Medulla oblongata (tissue), 1 donor: ENCODE measurements around the gene OR2AT4.
A peak's percentile ranks its signal among the peaks of the same experiment; 100 is the strongest.
"Not testable (repeated sequence)": the region's sequence is repeated elsewhere in the genome, so short reads cannot be mapped to it uniquely, and the experiment has no call there.

Experiments used
- DNase-seq: peaks from one replicate; pipeline ENCODE4 v3.0.0-alpha.2; 2015; ENCODE audit errors: extremely low spot score

The OR2AT4 gene

DNA sequence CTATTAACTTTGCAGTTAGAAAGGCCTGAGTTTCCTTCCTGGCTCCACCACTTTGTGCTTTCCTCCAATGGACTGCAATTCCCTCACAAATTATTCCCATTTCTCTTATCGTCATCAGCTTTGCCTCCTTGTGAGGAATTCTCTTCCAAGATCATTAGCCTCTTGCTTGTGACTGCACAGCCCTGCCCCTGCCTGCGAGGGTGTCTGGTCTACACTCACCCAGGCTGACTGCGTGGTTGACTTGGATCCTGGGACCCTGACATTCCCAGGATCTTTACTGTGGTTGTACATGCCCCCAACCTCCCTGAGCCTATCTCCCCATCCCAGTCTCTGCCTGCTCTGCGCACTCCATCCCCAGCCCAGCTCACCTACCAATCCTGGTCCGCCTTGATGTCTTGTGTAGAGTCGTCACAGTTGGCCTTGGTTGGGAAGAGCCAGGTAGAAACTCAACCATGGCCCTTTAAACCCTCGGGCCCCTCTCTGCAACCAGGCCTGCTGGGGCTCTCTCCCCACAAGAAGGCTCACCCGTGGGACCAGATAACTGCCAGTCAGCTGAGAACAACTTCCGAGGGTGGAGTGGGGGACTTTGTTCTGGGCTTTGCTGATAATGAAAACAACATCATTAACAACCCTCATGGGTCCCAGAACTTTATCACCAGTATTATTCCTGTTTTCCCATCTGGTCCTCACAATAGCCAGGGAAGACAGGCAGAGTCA is at the start of gene OR2AT4:
OR2AT4 (minus strand) TSS at position 421 of the 717 bp plus-strand sequence.
- DNase-seq, result no peak

- no peak for DNase-seq
Observed at GRCh38 chr11:75145972-75146519, 49.4 kb upstream of the OR2AT4 start.

GRCh38 chr11:75145196-75145971 is 48.7 kb upstream of the OR2AT4 start:
- no peak for DNase-seq

- DNase-seq, result no peak
Observed at GRCh38 chr11:75144716-75145014, 48.0 kb upstream of the OR2AT4 start.

- DNase-seq, result no peak
Observed at GRCh38 chr11:75143420-75143731, 46.7 kb upstream of the OR2AT4 start.

DNA sequence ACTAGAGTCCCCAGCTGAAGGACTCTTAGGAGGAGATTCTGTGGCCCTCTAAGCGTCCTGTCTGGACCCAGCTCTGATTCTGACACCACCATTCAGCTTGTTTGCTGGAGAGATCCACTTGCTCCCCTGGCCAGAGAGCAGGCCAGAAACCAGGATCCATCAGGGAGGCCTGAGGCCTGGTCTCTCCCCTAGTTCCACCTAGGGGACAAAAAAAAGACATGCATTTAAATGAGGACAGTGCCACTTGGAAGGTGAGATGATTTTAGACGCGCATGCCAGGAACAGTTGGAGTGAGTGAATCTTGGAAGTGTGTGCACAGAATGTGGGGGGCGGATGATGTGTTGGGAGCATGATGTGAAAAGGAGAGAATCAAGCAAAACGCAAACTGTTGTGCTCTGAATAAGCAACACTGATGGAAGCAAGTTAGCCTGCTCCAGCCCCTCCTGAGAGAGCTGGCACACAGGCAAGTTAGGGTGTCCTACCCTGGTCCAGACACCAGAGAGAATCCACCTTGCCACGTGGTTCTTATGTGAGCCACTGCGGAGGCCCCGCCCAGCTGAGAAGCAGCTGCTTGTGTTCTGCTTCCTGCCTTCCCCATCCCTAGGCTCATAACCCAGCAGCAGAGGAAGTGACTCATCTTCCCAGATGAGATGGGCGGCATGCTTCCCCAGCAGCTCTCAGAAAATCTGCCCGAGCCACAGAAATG is 46.2 kb upstream of the OR2AT4 start:
- DNase-seq, result peak; percentile 76

DNA sequence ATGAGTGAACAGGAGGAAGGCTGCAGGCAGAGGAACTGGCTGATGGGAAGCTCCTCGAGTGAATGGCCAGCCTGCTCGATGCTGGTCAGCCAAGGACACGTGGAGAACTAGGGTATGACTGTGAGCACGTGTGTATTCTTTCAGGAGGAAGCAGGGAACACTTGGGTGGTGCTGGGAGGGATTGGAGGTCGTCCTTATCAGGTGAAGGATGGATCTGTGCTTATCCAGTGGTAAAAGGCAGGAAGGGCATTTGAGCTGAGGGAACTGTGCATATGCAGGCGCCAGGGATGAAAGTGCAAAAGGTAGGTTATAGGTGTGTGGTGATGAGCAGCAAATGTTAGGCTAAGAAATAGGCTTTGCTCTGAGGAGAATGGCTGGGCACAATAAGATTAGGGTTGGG is 44.5 kb upstream of the OR2AT4 start:
- peak; percentile 1 for DNase-seq

DNA sequence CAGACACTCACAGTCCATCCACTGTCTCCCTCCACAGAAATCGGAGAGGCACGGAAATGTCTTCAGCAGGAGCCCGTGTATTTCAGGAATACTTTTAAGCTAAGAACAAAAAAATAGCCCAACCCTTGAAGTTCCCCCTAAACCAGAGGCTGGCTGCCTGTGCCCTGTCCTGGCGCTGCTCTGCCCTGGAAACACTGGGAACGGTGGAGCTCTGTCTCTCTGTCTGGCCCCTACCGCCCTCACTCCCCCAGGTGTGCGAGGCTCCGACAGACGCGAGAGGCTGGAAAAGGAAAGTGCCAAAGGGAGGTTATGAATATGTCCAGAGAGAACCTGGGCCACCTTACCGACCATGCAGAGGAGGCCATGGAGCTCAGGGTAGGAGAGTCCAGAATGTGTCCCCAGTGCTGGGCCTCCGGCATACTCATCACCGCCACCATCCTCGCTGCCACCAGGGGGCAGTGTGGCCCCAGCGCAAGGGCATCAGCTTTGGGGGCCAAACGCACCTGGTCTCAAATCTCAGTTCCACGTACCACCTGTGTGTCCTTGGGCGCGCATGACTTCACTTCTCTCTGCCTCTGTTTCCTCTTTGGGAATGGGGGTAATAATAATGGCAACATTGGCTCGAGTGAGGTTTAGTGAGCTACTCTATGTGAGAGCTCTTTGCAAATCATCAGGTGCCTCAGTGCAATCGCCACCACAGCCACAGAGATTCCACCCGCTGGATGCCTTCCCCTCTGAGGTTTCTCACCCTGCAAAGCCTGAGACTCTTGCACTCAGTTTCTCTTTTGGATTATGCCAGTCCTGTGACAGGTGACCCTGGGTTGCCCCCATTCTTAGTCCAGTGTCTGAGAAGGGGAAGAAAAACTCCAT is 43.8 kb upstream of the OR2AT4 start:
- peak; percentile 56 for DNase-seq

- no peak for DNase-seq
Observed at GRCh38 chr11:75135651-75136050, 39.0 kb upstream of the OR2AT4 start.

GRCh38 chr11:75135021-75135650 is 38.5 kb upstream of the OR2AT4 start:
- DNase-seq, result no peak

DNA sequence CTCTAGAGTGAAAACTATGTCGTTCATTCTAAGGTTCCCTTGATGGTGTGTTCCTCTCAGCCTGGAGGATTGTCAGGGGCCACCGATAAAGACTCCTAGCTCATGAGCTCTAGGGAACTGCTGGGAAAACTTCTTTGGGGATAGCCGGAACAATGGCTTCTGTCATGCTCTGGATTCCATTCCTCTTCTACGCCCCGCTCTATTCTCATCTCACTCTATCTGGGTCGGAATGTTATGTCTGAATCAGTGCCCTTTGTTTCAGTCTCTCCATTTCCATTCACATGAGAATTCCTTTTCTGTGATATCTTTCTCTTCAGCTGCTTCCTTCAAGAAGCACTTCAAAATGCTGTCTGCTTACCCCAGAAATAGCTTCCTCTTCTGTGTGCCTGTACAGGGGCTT is 37.3 kb upstream of the OR2AT4 start:
- DNase-seq, result no peak

DNA sequence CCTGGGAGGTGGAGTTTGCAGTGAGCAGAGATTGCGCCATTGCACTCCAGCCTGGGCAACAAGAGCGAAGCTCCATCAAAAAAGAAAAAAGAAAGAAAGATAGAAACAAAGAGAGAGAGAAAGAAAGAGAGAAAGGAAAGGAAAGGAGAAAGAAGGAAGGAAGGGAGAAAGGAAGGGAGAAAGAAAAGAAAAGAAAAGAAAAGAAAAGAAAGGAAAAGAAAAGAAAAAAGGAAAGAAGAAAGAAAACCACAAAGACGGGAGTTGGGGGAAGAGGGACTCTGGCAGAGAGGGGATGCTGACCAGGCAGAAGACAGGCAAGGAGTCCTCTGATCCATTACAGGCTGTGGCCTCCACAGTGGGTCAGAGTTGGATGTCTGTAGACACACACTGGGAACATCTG is 35.4 kb upstream of the OR2AT4 start:
- DNase-seq, result no peak

DNA sequence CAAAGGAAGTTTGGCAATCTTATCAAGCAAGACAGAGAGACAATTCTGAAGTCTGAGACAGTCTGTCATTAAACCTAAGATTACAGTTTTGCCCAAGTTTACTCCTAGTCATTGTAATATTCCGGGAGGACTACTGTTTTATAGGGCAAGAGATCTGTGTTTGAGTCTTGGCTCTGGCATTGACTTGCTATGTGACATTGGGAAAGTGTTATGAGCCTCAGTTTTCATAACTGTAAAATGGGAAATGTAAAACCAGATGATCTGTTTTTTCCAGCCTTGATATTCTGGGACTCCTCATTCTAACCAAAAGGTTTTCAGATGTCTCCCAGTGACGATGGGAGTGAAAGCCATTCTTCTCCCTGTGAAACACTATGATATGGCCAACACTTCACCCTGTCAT is 29.9 kb upstream of the OR2AT4 start:
- DNase-seq, result no peak

- DNase-seq, result no peak
Observed at GRCh38 chr11:75118577-75118976, 21.9 kb upstream of the OR2AT4 start.

DNA sequence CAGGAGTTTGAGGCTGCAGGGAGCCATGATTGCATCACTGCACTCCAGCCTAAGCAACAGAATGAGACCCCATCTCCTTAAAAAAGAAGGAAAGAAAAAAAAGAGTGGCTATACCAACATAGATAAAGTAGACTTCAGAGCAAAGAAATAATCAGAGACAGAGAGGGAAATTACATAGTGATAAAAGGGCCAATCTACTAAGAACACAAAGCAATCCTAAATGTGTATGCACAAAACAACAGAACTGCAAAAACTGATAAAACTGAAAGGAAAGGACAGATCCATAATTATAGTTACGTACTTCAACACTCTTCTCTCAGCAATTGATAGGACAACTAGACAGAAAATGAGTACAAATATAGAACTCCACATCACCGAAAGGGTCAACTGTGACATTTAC is 17.8 kb upstream of the OR2AT4 start:
- DNase-seq, result no peak

- DNase-seq, result no peak
Observed at GRCh38 chr11:75113030-75113429, 16.4 kb upstream of the OR2AT4 start.

DNA sequence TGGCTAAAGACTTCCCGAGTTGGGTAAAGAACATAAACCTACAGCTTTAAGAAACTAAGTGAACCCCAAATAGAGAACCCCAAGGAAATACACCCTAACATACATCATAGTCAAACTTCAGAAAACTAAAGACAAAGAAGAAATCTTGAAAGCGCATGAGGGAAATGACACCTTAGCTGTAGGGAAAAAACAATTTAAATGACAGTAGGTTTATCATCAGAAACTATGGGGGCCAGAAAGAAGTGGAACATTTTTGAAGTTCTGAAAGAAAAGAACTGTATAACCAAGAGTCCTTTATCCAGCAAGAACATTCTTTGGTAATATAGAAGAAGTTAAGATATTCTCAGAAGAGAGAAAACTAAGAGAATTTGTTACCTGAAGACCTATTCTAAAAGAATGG is 15.5 kb upstream of the OR2AT4 start:
- DNase-seq, result no peak

DNA sequence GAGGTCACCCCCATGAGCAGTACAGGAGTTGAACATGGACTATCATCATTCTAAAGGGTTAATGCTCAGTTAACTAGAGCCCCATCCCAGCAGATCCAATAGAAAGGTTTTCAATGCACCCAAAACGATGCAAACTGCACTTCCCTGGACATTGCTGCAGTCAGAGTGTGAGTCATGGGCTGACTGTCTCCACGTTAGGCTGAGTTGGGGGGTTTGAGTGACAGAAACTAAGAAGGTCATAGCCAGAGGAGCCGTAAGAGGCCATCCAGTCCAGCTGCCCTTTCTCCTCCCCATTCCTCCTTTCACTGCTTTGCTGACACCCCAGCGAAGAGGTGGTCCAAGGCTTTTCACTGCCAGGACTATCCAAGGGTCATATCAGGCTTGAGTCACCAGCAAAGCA is 10.5 kb upstream of the OR2AT4 start:
- DNase-seq, result no peak

- not testable (repeated sequence) for DNase-seq
Observed at GRCh38 chr11:75105967-75106681, 9.4 kb upstream of the OR2AT4 start.

- DNase-seq, result no peak
Observed at GRCh38 chr11:75105462-75105925, 8.8 kb upstream of the OR2AT4 start.
